GM18907 (cell line): ENCODE results near the gene SART3.
"Not testable (repeated sequence)": the region's sequence is repeated elsewhere in the genome, so short reads cannot be mapped to it uniquely, and the experiment has no call there.

Source experiments
- ATAC-seq: cut with Tn5 transposase; IDR thresholded peaks from one replicate; pipeline ENCODE4 v1.9.1; 2021; ENCODE audit warnings: mild to moderate bottlenecking, moderate library complexity; ENCODE audit not compliant: unreplicated experiment

SART3 gene

DNA sequence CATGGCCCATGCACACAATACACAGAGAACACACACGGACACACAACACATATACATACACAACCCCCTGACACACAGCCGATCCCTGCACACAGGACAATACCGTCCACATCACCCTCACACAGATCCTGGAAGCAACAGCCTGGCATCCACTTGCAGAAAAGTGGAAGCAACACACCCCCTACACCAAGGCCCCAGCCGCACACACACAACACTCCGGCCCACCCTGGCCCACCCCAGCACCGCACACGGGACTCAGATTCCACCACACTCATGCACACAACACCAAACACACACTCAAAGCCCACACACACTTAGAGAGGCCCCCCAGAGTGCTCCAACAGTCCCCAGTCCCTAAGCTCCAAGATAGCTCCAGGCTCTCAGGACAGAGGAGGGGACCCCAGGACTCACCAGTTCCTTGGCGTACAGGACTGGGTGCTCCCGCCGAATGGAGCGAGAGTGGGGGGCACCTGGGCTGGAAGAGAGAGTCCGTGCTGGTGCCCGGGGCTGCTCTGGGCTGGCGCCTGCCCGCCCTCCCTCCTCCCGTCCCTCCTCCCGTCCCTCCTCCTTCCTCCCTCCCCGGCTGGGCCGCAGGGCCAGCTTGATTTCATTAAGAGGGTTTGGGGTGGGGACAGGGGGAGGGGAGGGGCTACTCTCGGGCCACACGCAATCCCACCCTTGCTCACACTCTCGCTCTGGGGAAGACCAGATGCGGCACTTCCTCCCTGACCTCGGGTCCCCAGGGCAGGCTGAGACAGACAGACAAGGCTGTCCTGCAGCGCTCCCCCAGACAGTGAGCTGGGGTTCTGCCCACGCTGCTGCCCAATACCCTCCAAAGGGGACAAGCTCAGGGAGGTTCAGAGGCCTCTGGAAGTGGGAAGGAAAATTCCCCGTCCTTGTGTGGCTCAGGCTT is 36.8 kb upstream of the SART3 start, which contains the start of gene TMEM119:
Gene TMEM119, minus strand, starts transcription at position 526 of the 913 bp plus-strand sequence. CDS start 5,701 bp downstream, outside the sequence.
- no peak for ATAC-seq

DNA sequence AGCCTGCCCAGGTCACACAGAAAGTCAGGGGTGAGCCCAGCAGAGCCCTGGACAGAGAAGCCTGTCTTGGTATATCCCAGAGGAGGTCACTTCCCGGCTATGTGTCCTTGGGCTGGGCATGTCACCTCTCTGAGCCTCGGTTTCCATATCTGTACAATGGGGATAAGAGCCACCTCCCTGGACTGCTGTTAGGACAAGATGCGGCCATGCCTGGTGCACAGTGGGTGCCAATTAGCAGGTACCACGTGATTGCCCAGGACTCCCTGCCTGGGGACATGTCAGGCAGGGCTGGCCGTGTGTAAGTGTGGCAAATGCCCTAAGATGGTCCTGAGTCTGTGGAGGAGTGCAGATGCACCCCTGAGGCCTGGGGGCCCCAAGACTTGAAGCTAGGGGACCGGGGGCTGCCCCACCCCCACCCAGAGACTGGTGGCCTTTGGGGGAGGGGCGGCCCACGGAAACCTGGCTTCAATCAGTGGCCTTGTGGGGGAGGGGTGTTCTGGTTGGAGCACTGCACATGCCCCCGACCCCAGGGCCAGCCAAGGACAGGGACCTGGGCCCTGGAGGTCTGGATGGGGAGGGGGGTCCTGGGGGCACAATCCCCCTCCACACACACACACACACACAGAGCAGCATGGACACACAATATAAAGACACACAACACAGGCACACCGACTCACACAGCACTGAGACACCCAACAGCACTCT is 36.0 kb upstream of the SART3 start:
- ATAC-seq, result no peak

DNA sequence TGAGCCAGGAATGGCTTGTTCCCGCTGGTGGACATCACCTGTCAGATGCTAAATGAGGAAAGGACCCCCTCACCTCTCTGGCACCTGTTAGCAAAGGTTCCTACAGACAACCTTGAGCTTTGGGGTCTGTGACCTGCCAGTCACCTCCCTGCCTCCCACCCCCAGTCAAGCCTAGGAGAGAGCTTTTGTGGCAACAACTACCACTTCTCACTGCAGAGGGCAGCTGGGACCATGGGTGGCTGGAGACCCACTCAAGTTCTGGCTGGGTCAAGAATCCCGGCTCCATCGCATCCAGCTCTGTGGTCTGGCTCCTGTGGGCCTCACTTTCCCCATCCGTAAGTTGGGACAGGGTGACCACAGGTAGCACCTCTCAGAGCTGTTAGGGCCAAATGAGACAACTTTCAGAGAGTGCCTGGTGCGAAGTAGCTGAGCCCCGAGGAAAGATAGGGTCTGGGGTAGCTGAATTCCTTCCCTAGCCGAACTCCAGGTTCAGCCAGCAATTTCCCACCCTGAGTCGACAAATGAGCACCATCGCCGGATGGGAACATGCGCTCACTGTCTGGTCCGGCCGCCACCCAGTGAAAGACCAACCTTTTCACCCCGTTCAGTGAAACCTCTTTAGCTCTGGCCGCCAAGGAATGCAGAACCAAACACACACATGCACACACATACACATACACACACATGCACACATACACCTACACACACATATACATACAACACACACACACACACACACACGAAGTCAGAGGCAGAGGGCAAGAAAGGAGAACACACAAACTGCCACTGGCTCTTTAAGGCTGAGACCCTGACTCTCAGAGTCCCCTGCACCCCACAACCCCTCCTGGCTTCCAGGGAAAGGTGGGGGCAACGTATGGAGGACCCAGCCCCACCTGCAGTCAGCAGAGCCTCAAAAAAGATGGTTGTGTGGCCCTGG is 35.0 kb upstream of the SART3 start:
- no peak for ATAC-seq

DNA sequence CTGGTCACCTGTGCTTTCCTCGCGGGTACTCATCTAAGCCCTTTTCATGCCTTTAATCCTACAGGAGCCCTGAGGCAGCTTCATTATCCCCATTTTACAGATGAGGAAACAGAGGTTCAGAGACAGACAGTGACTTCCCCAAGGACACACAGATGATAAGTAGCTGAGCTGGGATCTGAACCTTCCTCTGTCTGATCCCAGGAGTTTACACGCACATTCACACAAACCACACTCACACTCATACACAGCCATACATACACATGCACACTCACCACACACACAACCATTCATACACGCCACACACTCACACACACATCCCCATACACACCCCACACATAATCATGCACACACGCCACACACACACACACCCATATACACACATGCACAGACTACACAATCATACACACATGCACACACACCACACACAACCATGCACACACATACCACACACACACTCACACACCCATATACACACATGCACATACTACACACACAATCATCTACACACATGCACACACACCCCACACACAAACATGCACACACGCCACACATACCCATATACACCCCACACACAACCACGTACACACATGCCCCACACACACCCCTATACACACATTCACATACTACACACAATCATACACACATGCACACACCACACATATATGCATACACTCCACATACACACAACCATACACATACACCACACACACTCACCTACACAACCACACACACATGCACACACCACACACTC is 34.2 kb upstream of the SART3 start:
- ATAC-seq, result no peak

DNA sequence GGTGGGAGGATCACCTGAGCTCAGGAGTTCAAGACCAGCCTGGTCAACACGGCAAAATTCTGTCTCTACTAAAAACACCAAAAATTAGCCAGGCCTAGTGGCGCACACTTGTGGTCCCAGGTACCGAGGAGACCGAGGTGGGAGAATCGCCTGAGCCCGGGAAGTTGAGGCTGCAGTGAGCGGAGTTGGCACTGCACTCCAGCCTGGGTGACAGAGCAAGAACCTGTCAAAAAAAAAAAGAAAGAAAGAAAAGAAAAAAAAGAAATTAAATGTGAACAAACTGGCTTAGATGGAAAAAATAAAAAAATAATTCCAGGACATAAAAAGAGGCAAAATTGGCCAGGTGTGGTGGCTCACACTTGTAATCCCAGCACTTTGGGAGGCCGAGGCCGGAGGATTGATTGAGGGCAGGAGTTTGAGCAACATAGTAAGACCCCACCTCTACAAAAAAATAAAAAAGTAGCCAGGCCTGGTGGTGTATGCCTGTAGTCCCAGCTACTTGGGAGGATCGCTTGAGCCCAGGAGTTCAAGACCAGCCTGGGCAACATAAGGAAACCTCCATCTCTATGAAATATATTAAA is 33.4 kb upstream of the SART3 start:
- ATAC-seq, result no peak

DNA sequence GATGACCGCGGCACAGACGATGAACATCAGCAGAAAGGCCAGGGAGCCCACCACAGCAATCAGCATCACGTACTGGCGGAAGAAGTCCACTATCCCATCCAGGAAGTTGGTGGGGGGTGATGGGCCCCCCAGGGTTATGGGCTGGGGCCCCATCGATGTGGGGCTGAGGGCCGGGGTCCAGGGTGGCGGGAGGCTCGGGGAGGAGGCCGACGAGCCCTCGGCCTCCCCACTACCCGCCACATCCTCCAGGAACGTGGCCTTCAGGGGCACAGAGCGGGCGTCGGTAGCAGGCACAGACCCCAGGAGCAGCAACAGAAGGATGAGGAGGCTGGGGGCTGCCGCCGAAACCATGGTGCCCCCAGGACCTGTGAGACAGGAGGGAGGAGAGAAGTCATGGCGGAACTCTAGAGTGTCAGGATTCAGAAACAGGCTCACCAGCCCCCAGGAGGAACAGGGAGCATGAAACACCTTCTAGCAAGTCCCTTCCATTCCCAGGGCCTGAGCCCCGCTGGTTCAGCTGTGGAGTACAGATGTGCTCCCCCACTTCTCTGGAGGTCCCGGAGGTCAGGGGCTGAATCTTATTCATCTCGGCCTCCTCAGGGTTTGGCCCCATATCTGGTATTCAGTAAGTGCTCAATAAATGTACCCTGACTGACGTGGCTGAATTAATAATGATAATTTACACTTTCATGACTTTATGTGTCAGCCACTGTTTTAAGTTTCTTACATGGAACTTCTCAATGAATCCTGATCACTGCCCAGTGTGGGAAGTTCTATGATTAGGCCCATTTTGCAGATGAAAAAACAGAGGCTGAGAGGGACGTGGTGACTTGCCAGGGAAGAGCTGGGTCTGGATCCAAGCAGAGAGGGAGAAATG is 31.3 kb upstream of the SART3 start:
- no peak for ATAC-seq

DNA sequence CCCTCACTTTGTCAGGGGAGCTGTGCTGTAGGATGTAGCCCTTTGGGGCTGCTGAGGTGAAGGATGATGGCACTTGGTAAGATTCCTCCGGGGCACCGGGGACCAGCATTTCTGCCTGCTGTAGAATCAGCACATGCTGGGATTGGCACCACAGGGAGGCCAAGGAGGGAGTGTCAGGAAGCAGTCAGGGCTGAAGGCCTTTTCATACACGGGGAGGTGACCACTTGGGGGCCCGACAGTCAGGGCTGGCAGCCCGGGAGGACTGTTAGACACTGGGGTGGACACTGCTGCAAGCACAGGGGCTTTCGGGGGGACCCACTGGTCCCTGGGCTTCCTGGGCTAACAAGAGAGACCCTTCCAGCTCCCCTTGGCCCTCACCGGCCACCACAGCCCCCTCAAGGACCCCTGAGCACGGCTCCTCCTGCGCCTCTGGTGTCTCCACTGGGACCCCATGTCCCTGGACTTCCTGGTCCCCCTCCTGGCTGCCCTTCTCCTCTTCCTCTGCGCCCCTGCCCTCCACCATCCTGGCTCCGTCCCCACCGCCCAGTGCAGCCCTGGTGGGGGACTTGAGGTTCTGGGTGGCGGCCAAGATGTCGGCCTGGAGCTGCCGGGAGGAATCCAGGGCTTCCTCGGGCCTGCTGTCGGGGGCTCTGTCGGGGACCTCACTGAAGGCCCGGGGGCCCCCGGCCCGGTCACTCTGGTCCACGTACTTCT is 30.5 kb upstream of the SART3 start:
- ATAC-seq, result no peak

DNA sequence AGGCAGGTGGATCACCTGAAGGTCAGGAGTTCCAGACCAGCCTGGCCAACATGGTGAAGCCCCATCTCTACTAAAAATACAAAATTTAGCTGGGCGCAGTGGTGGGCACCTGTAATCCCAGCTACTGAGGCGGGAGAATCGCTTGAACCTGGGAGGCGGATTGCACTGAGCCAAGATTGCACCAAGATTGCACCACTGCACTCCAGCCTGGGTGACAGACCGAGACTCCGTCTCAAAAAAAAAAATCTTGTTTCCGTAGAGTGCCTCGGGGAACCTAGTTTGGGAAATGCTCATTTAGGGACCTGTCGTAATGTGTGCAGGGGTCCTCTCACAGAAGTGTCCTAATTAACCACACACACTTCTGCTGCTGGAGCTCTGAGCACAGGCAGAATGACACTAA is 29.5 kb upstream of the SART3 start:
- ATAC-seq, result not testable (repeated sequence)

DNA sequence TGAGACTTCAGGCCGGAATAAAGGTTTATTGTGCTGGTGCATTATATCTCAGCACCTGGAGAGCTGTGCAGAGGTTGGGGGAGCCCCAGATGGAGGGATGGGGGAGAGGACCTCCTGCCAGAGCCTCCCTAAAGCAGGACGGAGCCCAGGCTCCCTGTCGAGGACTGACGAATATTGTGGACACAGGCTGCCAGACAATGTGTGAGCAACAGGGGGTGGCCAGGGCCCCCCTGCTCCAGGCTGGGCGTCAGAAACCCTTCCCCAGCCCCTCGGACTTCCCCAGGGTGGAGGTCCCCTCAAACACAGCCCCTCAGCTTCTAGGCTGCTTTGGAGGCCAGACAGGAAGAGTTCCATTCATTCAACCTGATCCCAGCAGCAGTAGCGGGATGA is 28.9 kb upstream of the SART3 start:
- ATAC-seq, result no peak

DNA sequence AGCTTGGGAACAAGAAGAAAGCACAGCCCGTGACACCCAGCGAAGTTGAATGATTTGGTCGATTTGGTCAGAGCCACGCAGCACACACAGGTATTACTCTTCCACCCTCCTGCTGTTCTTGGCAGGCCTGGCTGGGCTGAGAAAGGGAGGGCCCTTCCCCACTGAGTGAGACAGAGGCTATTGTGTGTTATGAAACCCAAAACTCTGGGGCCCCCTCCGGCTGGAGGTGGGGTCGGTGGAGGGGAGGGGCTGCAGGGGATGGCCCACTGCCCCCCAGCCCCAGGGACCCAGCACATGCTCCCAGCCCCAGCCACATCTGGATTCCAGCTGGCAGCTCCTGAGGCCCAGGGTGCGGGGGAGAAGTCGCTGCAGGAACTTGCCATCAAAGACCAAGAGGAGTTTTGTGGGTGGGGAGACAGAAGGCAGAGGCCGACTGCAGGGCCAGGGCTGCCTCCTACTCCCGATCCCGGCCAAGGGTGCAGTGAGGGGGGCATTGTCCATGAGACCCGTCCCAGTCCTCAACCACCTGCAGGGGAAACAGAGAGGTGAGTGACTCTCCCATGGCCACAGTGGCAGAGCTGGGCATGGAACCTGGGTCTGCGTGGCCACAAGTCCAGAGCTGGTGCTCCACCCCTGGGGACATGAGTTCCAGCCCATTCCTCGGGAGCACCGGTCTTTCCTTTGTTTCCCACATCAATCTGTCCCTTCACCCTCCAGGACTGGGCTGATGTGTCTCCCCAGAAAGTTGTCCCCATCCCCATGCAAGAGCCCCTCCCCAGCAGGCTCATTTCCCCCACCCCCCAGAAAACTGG is 28.3 kb upstream of the SART3 start:
- no peak for ATAC-seq

DNA sequence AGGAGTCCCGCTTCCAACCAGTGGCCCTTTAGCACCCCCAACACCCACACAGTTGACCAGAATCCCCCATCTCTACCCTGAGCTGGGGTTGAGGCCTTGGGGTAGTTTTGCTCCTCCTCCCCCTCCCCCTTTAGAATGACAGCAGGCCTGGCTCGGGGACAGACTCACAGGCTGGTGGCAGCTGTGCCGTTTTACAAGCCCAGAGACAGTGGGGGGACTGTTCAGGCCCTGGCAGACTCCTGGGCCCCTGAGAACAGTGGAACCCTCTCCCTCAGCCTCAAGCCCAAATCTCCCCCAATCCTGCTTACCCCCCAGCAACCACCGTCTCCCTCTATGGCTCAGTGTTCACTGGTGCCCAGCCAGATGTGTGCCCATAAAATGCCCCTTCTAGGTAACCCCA is 26.9 kb upstream of the SART3 start:
- no peak for ATAC-seq

DNA sequence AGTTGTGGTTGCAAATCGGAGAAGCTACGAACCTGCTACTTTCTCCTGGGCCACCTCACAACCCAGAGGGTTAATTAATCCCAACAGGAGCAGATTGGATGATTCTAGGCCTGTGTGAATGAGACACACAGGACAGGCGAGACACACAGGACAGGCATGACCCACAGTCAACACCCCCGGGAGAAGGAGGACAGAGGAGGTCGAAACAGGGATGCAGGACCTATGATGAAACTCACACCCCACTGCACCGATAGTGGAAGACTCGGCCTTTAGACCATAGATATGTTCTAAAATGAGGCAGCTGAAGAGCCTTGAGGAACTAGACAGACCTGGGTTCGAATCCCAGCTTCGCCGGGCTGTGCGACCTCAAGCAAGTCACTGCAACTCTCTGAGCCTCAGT is 25.3 kb upstream of the SART3 start:
- ATAC-seq, result no peak

DNA sequence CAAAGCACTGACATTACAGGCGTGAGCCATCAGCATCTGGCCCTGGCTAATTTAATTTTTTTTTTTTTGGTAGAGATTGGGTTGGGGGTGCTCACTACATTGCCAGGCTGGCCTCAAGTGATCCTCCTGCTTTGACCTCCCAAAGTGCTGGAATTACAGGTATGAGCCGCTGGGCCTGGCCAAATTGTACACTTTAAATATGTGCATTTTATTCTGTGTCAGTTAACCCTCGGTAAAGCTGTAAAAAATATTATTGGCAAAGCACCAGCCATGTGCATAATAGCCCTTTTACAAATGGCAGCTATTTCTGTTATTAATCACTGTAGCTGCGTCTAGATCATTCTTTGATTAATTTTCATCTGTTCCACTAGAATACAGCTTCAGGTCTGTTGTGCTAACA is 24.9 kb upstream of the SART3 start:
- ATAC-seq, result no peak

DNA sequence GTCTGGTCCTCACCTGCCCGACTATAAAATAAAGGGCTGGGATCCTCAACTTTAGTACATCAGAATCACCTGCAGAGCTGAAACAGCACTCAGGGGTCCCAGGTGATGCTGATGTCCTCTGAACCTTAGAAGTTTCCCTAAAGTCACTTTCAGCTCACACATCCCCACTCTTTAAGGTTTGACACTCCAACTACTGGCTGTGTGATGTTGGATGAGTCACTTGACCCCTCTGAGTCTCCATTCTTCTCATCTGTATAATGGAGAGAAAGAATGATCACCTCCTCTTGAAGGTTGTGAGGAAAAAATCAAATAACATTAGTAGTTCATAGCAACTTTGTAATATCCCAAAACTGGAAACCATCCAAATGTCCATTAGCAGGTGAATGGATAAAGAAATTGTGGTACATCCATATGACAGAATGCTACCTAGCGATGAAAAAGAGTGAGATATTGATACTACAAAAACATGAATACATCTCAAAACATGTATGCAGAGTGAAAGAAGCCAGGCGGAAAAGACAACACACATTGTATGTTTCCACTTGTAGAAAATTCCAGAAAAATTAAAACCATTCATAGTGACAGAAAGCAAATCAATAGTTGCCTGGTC is 23.6 kb upstream of the SART3 start:
- no peak for ATAC-seq

DNA sequence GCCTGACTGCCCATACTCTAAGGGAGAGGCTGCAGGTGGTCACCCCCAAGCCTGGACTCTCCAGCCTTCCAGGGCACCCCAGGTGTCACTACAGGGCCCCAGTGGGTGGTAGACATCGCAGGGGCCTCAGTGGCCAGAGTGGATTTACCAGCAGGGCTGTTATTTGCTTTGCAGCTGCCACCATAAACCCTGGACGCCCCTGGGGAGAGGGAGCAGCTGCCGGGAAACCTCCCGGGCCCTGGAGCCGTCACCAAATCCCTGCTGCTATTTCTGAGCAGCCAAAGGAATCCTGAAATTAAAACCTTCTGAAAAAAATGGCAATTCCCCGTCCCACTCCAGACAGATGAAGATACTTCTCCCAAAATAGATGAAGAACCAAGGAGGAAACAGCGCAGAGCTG is 23.0 kb upstream of the SART3 start:
- no peak for ATAC-seq

DNA sequence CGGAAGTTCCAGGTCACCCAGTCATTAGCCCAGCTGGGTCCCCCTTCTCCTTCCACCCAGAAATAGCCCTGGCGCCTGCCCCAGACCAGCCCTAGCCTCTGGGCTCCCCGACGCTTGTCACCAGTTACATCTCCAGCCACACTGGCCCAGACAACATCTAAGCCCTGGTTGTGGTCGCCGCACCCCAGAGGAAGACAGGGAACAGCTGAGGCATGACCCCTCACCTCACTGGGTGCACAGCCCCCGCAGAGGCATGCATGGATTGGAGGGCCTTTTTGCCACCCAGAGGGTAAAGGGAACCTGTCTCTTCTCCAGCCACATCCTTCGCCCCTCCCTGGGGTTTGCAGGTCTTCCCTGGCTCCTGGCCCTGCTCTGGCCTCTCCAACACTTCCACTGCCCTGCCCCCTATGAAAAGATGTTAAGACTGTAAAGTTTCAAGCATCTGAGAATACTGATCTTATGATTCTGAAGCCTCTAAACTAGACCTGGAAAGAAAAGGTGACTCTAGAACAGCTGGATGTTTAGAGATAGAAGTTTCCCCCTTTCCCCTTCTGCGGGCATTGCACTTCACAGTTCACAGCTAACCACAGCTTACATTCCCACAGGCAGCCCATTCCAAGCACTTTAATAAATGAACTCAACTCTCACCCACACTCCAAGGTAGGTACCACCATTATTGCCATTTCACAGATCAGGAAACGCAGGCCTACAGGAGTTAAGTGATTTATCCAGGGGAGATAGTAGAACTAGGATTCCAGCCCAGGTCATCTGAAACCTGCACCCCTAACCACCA is 22.2 kb upstream of the SART3 start:
- ATAC-seq, result no peak
